Activated CD4-positive, CD25-positive, alpha-beta regulatory T cell treated with anti-CD3 and anti-CD28 coated beads, Interleukin-2, amount 50 U/mL, for 24 hours (primary cell): ENCODE measurements around the gene ATF1.

Experiments used
- ATAC-seq, 2 donors: fragments of 150-1000 bp; cut with Tn5 transposase; one replicate each; pipeline ENCODE4 v1.10.0; 2021; ENCODE audit warnings: mild to moderate bottlenecking in 1 of 2, moderate library complexity in 1 of 2

Gene ATF1

GRCh38 chr12:50763639-50764285 lies at the start of gene ATF1:
TSS of gene ATF1 (plus strand) at chr12:50764101. CDS start at chr12:50780146, 16,045 bp downstream.
- ATAC-seq: peak; percentile 86 to 88

- no peak for ATAC-seq
Measured at GRCh38 chr12:50715174-50715573, 48.7 kb upstream of the ATF1 start.

- ATAC-seq: no peak
Measured at GRCh38 chr12:50718760-50719159, 45.1 kb upstream of the ATF1 start.

- ATAC-seq: no peak
Measured at GRCh38 chr12:50720085-50720484, 43.8 kb upstream of the ATF1 start.

- no peak for ATAC-seq
Measured at GRCh38 chr12:50720501-50720900, 43.4 kb upstream of the ATF1 start.

GRCh38 chr12:50723865-50724264 lies 40.0 kb upstream of the ATF1 start:
- ATAC-seq: no peak

GRCh38 chr12:50725011-50725942 lies 38.6 kb upstream of the ATF1 start:
- ATAC-seq: no peak

- no peak for ATAC-seq
Measured at GRCh38 chr12:50727466-50727865, 36.4 kb upstream of the ATF1 start.

- no peak for ATAC-seq
Measured at GRCh38 chr12:50728417-50728816, 35.5 kb upstream of the ATF1 start.

GRCh38 chr12:50728841-50729240 lies 35.1 kb upstream of the ATF1 start:
- ATAC-seq: no peak

- ATAC-seq: no peak
Measured at GRCh38 chr12:50732591-50732990, 31.3 kb upstream of the ATF1 start.

- no peak for ATAC-seq
Measured at GRCh38 chr12:50733706-50734105, 30.2 kb upstream of the ATF1 start.

- no peak for ATAC-seq
Measured at GRCh38 chr12:50734409-50735263, 29.3 kb upstream of the ATF1 start.

GRCh38 chr12:50739611-50740010 lies 24.3 kb upstream of the ATF1 start:
- ATAC-seq: no peak

- peak in 1 of 2 donors; percentile 45 for ATAC-seq
Measured at GRCh38 chr12:50740307-50740706, 23.6 kb upstream of the ATF1 start.

- ATAC-seq: no peak
Measured at GRCh38 chr12:50742776-50743175, 21.1 kb upstream of the ATF1 start.

- ATAC-seq: no peak
Measured at GRCh38 chr12:50745861-50746260, 18.0 kb upstream of the ATF1 start.

GRCh38 chr12:50746431-50746830 lies 17.5 kb upstream of the ATF1 start:
- ATAC-seq: no peak

GRCh38 chr12:50747817-50748216 lies 16.1 kb upstream of the ATF1 start:
- no peak for ATAC-seq

- no peak for ATAC-seq
Measured at GRCh38 chr12:50749459-50749882, 14.4 kb upstream of the ATF1 start.

- no peak for ATAC-seq
Measured at GRCh38 chr12:50750366-50750765, 13.5 kb upstream of the ATF1 start.

- peak; percentile 49 to 67 for ATAC-seq
Measured at GRCh38 chr12:50751948-50752721, 11.8 kb upstream of the ATF1 start.
